NCI-H345 treated with DMSO at 0.1 percent for 48 hours (cell line): Measurements from ENCODE around the gene CHML.

ENCODE experiments used
- DNase-seq: peaks from one replicate; lab custom pipeline; 2025; ENCODE audit not compliant: unreplicated experiment; lab: John Stamatoyannopoulos, UW

CHML gene

GRCh38 chr1:241646201-241646600 lies 6.0 kb upstream of the CHML start:
- DNase-seq: no peak

GRCh38 chr1:241645199-241645598 lies 5.0 kb upstream of the CHML start:
- no peak for DNase-seq

- no peak for DNase-seq
Measured at GRCh38 chr1:241644259-241644658, 4.1 kb upstream of the CHML start.

- no peak for DNase-seq
Measured at GRCh38 chr1:241642593-241642944, 2.4 kb upstream of the CHML start.

- DNase-seq: no peak
Measured at GRCh38 chr1:241641773-241642592, 1.8 kb upstream of the CHML start.

GRCh38 chr1:241640867-241641622 lies 876 bp upstream of the CHML start:
- no peak for DNase-seq

- no peak for DNase-seq
Measured at GRCh38 chr1:241639623-241640148, 483 bp downstream of the CHML start.

GRCh38 chr1:241638909-241639622 lies 1.1 kb downstream of the CHML start:
- no peak for DNase-seq

GRCh38 chr1:241638099-241638682 lies 2.0 kb downstream of the CHML start:
- DNase-seq: no peak

- no peak for DNase-seq
Measured at GRCh38 chr1:241637604-241638003, 2.6 kb downstream of the CHML start.

- no peak for DNase-seq
Measured at GRCh38 chr1:241637046-241637590, 3.1 kb downstream of the CHML start.

GRCh38 chr1:241636291-241636690 lies 3.9 kb downstream of the CHML start:
- DNase-seq: no peak

GRCh38 chr1:241635556-241636152 lies 4.5 kb downstream of the CHML start:
- DNase-seq: no peak

GRCh38 chr1:241632987-241633386 lies 7.2 kb downstream of the CHML start:
- DNase-seq: no peak

- no peak for DNase-seq
Measured at GRCh38 chr1:241631674-241632073, 8.5 kb downstream of the CHML start.

- DNase-seq: no peak
Measured at GRCh38 chr1:241630899-241631298, 9.3 kb downstream of the CHML start.

- no peak for DNase-seq
Measured at GRCh38 chr1:241630476-241630875, 9.7 kb downstream of the CHML start.

- DNase-seq: no peak
Measured at GRCh38 chr1:241630005-241630404, 10.2 kb downstream of the CHML start.

- no peak for DNase-seq
Measured at GRCh38 chr1:241627453-241628259, 12.5 kb downstream of the CHML start.

GRCh38 chr1:241624935-241625334 lies 15.2 kb downstream of the CHML start:
- no peak for DNase-seq
